ENCODE data around the gene OAS2. TPM values are rescaled to one million over a fixed set of nuclear protein-coding genes. Genes with fewer than 3 reads are reported as not detected.

The OAS2 gene
- polyA plus RNA-seq, 1 donor (not counting 4 experiments of a cell fraction or from before 2014, with no cell fraction given) = 92.7 TPM

DNA sequence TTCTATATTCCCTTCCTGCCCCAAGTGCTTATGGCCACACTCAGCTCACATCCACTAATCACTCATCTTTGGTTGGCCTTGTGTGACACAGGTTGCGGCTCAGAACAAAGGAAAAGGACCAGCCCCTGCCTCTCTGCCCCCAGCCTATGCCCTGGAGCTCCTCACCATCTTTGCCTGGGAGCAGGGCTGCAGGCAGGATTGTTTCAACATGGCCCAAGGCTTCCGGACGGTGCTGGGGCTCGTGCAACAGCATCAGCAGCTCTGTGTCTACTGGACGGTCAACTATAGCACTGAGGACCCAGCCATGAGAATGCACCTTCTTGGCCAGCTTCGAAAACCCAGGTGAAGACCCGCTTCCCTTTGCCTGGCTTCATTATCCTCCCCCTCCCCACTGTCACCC, 15.8 kb upstream of the OAS2 start:
- Histone ChIP-seq H3K9ac (ENCODE audit: control insufficient read depth, extremely low read depth, insufficient read depth, low read length) (no peak overlapping the region), H3K4me3 (ENCODE audit: control insufficient read depth in 2 of 3, extremely low read depth in 1 of 3, insufficient read depth in 2 of 3, low read depth in 1 of 3, low read length in 3 of 3) (no peak overlapping the region), H2AFZ (ENCODE audit: control insufficient read depth, low read length) (no peak overlapping the region), H3K79me2 (ENCODE audit: control insufficient read depth, insufficient read depth, low read length) (no peaks in the 10 kb centered on the region), H3K9me3 (ENCODE audit: control insufficient read depth, low read depth, low read length) (no peaks in the 10 kb centered on the region), H3K27ac (ENCODE audit: control insufficient read depth, insufficient read depth, low read length) (no peak overlapping the region), H3K36me3 (ENCODE audit: control insufficient read depth in 2 of 2, extremely low read depth in 1 of 2, insufficient read depth in 2 of 2, low read length in 2 of 2) (peaks cover 36 to 40% of the 10 kb centered on the region in 2 experiments), H3K4me1 (ENCODE audit: control insufficient read depth, extremely low read depth, insufficient read depth, low read length) (no peaks in the 10 kb centered on the region), H3K9me1 (ENCODE audit: control insufficient read depth, extremely low read depth, insufficient read depth, low read length) (no peaks in the 10 kb centered on the region), H4K20me1 (ENCODE audit: control insufficient read depth, extremely low read depth, insufficient read depth, low read length) (no peaks in the 10 kb centered on the region), H3K4me2 (ENCODE audit: control insufficient read depth, extremely low read depth, insufficient read depth, low read depth, low read length) (no peak overlapping the region), H3K27me3 (ENCODE audit: control insufficient read depth, extremely low read depth, insufficient read depth, low read length) (no peaks in the 10 kb centered on the region)
- dilution Hi-C loops (cut with MboI; ENCODE audit: extremely low pct_ligation_motif_present, low sequenced_read_pairs) = no loop called here
- DNase-seq (ENCODE audit: low read depth, low spot score) (no peak), FAIRE-seq (no peak)
- TF ChIP-seq CTCF (optimal IDR thresholded peaks at IDR 0.05 in 1 of 3, IDR thresholded peaks at IDR 0.05 in 1 of 3, conservative IDR thresholded peaks at IDR 0.05 in 1 of 3; ENCODE audit: extremely low read depth in 1 of 3, insufficient read depth in 2 of 3, low read length in 3 of 3) (no peak), EZH2 (IDR thresholded peaks at IDR 0.05; ENCODE audit: low read length) (no peak)

GRCh38 chr12:112963227-112963861, 15.0 kb upstream of the OAS2 start:
- Histone ChIP-seq H3K9me1 (ENCODE audit: control insufficient read depth, extremely low read depth, insufficient read depth, low read length) (no peaks in the 10 kb centered on the region), H2AFZ (ENCODE audit: control insufficient read depth, low read length) (no peak overlapping the region), H3K4me3 (ENCODE audit: control insufficient read depth in 2 of 3, extremely low read depth in 1 of 3, insufficient read depth in 2 of 3, low read depth in 1 of 3, low read length in 3 of 3) (no peak overlapping the region), H3K9me3 (ENCODE audit: control insufficient read depth, low read depth, low read length) (no peaks in the 10 kb centered on the region), H3K9ac (ENCODE audit: control insufficient read depth, extremely low read depth, insufficient read depth, low read length) (no peak overlapping the region), H3K27me3 (ENCODE audit: control insufficient read depth, extremely low read depth, insufficient read depth, low read length) (no peaks in the 10 kb centered on the region), H3K79me2 (ENCODE audit: control insufficient read depth, insufficient read depth, low read length) (no peaks in the 10 kb centered on the region), H3K4me2 (ENCODE audit: control insufficient read depth, extremely low read depth, insufficient read depth, low read depth, low read length) (no peak overlapping the region), H4K20me1 (ENCODE audit: control insufficient read depth, extremely low read depth, insufficient read depth, low read length) (no peaks in the 10 kb centered on the region), H3K4me1 (ENCODE audit: control insufficient read depth, extremely low read depth, insufficient read depth, low read length) (no peaks in the 10 kb centered on the region), H3K27ac (ENCODE audit: control insufficient read depth, insufficient read depth, low read length) (no peak overlapping the region), H3K36me3 (ENCODE audit: control insufficient read depth in 2 of 2, extremely low read depth in 1 of 2, insufficient read depth in 2 of 2, low read length in 2 of 2) (peaks cover 36 to 46% of the 10 kb centered on the region in 2 experiments)
- TF ChIP-seq EZH2 (IDR thresholded peaks at IDR 0.05; ENCODE audit: low read length) (no peak), CTCF (optimal IDR thresholded peaks at IDR 0.05 in 1 of 3, IDR thresholded peaks at IDR 0.05 in 1 of 3, conservative IDR thresholded peaks at IDR 0.05 in 1 of 3; ENCODE audit: extremely low read depth in 1 of 3, insufficient read depth in 2 of 3, low read length in 3 of 3) (no peak)
- DNase-seq (ENCODE audit: low read depth, low spot score) (no peak), FAIRE-seq (no peak)
- dilution Hi-C loops (cut with MboI; ENCODE audit: extremely low pct_ligation_motif_present, low sequenced_read_pairs) = no loop called here

All from keratinocyte (primary cell).